ENCODE measurements around the gene CHFR.
"Not testable (repeated sequence)": the region's sequence is repeated elsewhere in the genome, so short reads cannot be mapped to it uniquely, and the experiment has no call there.

The CHFR gene

GRCh38 chr12:132839558-132840235, 47.7 kb downstream of the CHFR start:
- H3K4me3 ChIP-seq (ENCODE audit: low read depth, low read length) = no peak overlapping the region
- H3K36me3 ChIP-seq (ENCODE audit: control insufficient read depth, insufficient read depth, low read length) = peaks cover 60% of the 10 kb centered on the region
- H3K9ac ChIP-seq (ENCODE audit: low read length) = no peak overlapping the region
- no peaks in the 10 kb centered on the region for H3K9me3 ChIP-seq (ENCODE audit: control insufficient read depth, insufficient read depth, low read depth, low read length)
- H3K27ac ChIP-seq (ENCODE audit: low read depth, low read length) = no peak overlapping the region
- H3K4me1 ChIP-seq (ENCODE audit: control insufficient read depth, insufficient read depth, low read length) = no peaks in the 10 kb centered on the region
- no peaks in the 10 kb centered on the region for H3K27me3 ChIP-seq (ENCODE audit: control insufficient read depth, insufficient read depth, low read length)

DNA sequence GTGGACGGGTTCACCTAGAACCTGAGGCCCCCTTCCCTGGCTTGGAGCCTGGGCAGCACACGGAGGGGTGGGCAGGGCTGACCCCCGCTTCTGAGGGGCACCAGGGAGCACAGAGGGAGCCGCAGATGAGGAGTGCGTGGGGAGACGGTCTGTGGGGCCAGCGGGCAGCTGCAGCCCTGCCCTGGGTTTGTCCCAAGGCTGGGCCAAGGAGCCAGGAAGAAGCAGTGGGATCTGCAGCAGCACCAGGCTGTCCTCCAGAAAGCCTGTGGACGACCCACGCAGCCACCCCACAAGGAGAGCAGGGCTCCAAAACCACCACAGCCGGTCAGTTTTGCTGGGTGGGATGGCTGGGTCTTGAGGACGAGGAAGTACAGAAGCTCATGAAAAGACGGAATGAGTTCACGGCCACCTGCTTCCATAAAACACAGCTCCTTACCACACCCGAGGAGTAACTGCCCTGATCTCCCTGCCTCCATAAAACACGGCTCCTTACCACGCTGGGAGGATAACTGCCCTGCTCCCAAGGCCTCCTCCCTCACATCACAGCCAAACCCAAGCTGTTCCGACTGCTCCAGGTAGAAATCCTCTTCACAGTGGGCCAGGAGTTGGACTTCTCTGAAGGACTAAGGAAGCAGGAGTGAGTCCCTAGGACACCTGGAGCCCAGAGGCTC, 48.9 kb downstream of the CHFR start:
- no peaks in the 10 kb centered on the region for H3K4me1 ChIP-seq (ENCODE audit: control insufficient read depth, insufficient read depth, low read length)
- H3K27ac ChIP-seq (ENCODE audit: low read depth, low read length) = no peak overlapping the region

GRCh38 chr12:132837693-132838409, 49.6 kb downstream of the CHFR start:
- no peak overlapping the region for H3K9ac ChIP-seq (ENCODE audit: low read length)

More for the DNA sequence above, 48.9 kb downstream of the CHFR start:
- Histone ChIP-seq H3K9me3 (ENCODE audit: control insufficient read depth, insufficient read depth, low read depth, low read length) (no peaks in the 10 kb centered on the region), H3K36me3 (ENCODE audit: control insufficient read depth, insufficient read depth, low read length) (peaks cover 60% of the 10 kb centered on the region), H3K27me3 (ENCODE audit: control insufficient read depth, insufficient read depth, low read length) (no peaks in the 10 kb centered on the region), H3K4me3 (ENCODE audit: low read depth, low read length) (no peak overlapping the region), H3K9ac (ENCODE audit: low read length) (no peak overlapping the region)

GRCh38 chr12:132836795-132837331, 50.5 kb downstream of the CHFR start:
- Histone ChIP-seq H3K4me3 (ENCODE audit: low read depth, low read length) (no peak overlapping the region), H3K4me1 (ENCODE audit: control insufficient read depth, insufficient read depth, low read length) (no peaks in the 10 kb centered on the region), H3K27me3 (ENCODE audit: control insufficient read depth, insufficient read depth, low read length) (no peaks in the 10 kb centered on the region), H3K9ac (ENCODE audit: low read length) (no peak overlapping the region), H3K36me3 (ENCODE audit: control insufficient read depth, insufficient read depth, low read length) (peaks cover 45% of the 10 kb centered on the region), H3K27ac (ENCODE audit: low read depth, low read length) (no peak overlapping the region), H3K9me3 (ENCODE audit: control insufficient read depth, insufficient read depth, low read depth, low read length) (no peaks in the 10 kb centered on the region)

More at GRCh38 chr12:132837693-132838409, 49.6 kb downstream of the CHFR start:
- peaks cover 54% of the 10 kb centered on the region for H3K36me3 ChIP-seq (ENCODE audit: control insufficient read depth, insufficient read depth, low read length)
- no peak overlapping the region for H3K27ac ChIP-seq (ENCODE audit: low read depth, low read length)
- no peaks in the 10 kb centered on the region for H3K9me3 ChIP-seq (ENCODE audit: control insufficient read depth, insufficient read depth, low read depth, low read length)
- no peaks in the 10 kb centered on the region for H3K27me3 ChIP-seq (ENCODE audit: control insufficient read depth, insufficient read depth, low read length)
- no peak overlapping the region for H3K4me3 ChIP-seq (ENCODE audit: low read depth, low read length)
- no peaks in the 10 kb centered on the region for H3K4me1 ChIP-seq (ENCODE audit: control insufficient read depth, insufficient read depth, low read length)

- H3K9ac ChIP-seq (ENCODE audit: low read length); H3K4me1 ChIP-seq (ENCODE audit: control insufficient read depth, insufficient read depth, low read length); H3K9me3 ChIP-seq (ENCODE audit: control insufficient read depth, insufficient read depth, low read depth, low read length): not testable (repeated sequence)
Observed at GRCh38 chr12:132836230-132836629, 51.2 kb downstream of the CHFR start.

DNA sequence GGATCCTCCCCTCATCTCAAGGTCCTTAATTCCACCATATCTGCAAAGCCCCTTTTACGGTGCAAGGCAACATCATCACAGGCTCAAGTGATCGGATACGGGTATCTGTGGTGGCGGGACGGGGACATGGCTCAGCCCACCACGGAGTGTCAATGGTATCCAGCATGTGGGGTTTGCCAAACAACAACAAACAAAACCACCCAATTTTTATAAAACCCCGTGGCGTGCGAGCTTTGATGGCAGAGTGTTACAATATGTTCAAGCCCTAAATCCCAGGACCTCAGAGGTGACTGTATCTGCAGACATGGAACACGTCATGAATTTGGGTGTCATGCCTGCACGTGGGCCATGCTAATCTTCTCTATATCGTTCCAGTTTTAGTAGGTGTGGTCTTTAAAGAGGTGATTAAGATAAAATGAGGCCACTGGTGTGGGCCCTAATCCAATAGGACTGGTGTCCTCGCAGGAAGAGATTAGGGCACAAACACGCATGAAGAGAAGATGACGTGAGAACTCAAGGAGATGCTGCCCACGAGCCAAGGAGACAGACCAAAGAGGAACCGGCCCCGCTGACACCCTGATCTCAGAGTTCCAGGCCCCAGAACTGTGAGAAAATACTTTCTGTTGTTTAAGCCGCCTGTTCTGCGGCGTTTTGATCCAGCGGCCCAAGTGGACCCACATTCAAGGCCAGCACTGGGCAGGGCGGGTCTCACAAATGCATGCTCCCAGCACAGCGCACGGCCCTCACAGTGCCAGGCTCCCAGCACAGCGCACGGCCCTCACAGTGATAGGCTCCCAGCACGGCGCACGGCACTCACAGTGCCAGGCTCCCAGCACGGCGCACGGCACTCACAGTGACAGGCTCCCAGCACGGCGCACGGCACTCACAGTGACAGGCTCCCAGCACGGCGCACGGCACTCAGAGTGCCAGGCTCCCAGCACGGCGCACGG, 52.1 kb downstream of the CHFR start:
- Histone ChIP-seq H3K9me3 (ENCODE audit: control insufficient read depth, insufficient read depth, low read depth, low read length) (no peaks in the 10 kb centered on the region), H3K27ac (ENCODE audit: low read depth, low read length) (no peak overlapping the region), H3K4me3 (ENCODE audit: low read depth, low read length) (no peak overlapping the region), H3K9ac (ENCODE audit: low read length) (no peak overlapping the region), H3K36me3 (ENCODE audit: control insufficient read depth, insufficient read depth, low read length) (peaks cover 32% of the 10 kb centered on the region), H3K4me1 (ENCODE audit: control insufficient read depth, insufficient read depth, low read length) (no peaks in the 10 kb centered on the region), H3K27me3 (ENCODE audit: control insufficient read depth, insufficient read depth, low read length) (no peaks in the 10 kb centered on the region)

More at GRCh38 chr12:132836230-132836629, 51.2 kb downstream of the CHFR start:
- peaks cover 40% of the 10 kb centered on the region for H3K36me3 ChIP-seq (ENCODE audit: control insufficient read depth, insufficient read depth, low read length)
- not testable (repeated sequence) for H3K27ac ChIP-seq (ENCODE audit: low read depth, low read length); H3K27me3 ChIP-seq (ENCODE audit: control insufficient read depth, insufficient read depth, low read length); H3K4me3 ChIP-seq (ENCODE audit: low read depth, low read length)

GRCh38 chr12:132834181-132834711, 53.2 kb downstream of the CHFR start:
- Histone ChIP-seq H3K9ac (ENCODE audit: low read length) (no peak overlapping the region), H3K4me1 (ENCODE audit: control insufficient read depth, insufficient read depth, low read length) (no peaks in the 10 kb centered on the region), H3K27ac (ENCODE audit: low read depth, low read length) (no peak overlapping the region), H3K9me3 (ENCODE audit: control insufficient read depth, insufficient read depth, low read depth, low read length) (no peaks in the 10 kb centered on the region), H3K36me3 (ENCODE audit: control insufficient read depth, insufficient read depth, low read length) (peaks cover 27% of the 10 kb centered on the region), H3K4me3 (ENCODE audit: low read depth, low read length) (no peak overlapping the region), H3K27me3 (ENCODE audit: control insufficient read depth, insufficient read depth, low read length) (no peaks in the 10 kb centered on the region)

DNA sequence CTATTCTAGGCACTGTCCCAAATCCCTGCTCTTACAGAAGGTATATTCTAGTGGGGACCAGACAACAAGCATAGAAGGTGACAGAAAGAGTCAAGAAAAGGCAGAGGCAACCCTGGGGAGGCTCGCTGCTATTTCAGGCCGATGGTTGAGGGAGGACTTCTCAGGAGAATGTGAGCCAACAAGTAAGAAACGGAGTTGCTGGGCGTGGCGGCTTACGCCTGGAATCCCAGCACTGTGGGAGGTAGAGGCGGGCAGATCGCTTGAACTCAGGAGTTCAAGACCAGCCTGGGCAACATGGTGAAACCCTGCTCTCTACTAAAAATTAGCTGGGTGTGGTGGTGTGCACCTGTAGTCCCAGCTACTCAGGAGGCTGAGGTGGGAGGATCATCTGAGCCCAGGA, 54.1 kb downstream of the CHFR start:
- Histone ChIP-seq H3K36me3 (ENCODE audit: control insufficient read depth, insufficient read depth, low read length) (peaks cover 19% of the 10 kb centered on the region), H3K9me3 (ENCODE audit: control insufficient read depth, insufficient read depth, low read depth, low read length) (no peaks in the 10 kb centered on the region), H3K4me3 (ENCODE audit: low read depth, low read length) (no peak overlapping the region), H3K9ac (ENCODE audit: low read length) (no peak overlapping the region), H3K27me3 (ENCODE audit: control insufficient read depth, insufficient read depth, low read length) (no peaks in the 10 kb centered on the region), H3K27ac (ENCODE audit: low read depth, low read length) (no peak overlapping the region), H3K4me1 (ENCODE audit: control insufficient read depth, insufficient read depth, low read length) (no peaks in the 10 kb centered on the region)

DNA sequence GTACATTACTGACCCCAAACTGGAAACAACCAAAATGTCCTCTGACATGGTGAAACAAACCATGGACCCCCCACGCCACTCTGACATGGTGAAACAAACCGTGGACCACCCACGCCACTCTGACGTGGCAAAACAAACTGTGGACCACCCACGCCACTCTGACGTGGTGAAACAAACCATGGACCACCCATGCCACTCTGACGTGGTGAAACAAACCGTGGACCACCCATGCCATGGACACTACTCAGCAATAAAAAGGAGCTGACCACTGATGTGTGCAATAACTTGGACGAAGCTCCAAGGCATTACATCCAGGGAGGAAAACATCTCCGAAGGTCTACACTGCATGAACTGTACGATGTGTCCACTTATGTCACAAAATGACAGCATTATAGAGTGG, 55.6 kb downstream of the CHFR start:
- no peaks in the 10 kb centered on the region for H3K27me3 ChIP-seq (ENCODE audit: control insufficient read depth, insufficient read depth, low read length)
- H3K36me3 ChIP-seq (ENCODE audit: control insufficient read depth, insufficient read depth, low read length) = peaks cover 27% of the 10 kb centered on the region
- peaks cover 4% of the 10 kb centered on the region; the same call in 1 of the 2 replicates for H3K4me1 ChIP-seq (ENCODE audit: control insufficient read depth, insufficient read depth, low read length)
- no peak overlapping the region for H3K27ac ChIP-seq (ENCODE audit: low read depth, low read length)
- H3K9ac ChIP-seq (ENCODE audit: low read length) = no peak overlapping the region
- no peak overlapping the region for H3K4me3 ChIP-seq (ENCODE audit: low read depth, low read length)
- no peaks in the 10 kb centered on the region for H3K9me3 ChIP-seq (ENCODE audit: control insufficient read depth, insufficient read depth, low read depth, low read length)

Data from HUES6 (cell line).